GM21515 (cell line): ENCODE data around the gene DNAH8.

ENCODE experiments used
- ATAC-seq: cut with Tn5 transposase; IDR thresholded peaks from one replicate; pipeline ENCODE4 v1.9.1; 2021; ENCODE audit not compliant: unreplicated experiment

DNAH8 gene

GRCh38 chr6:38955861-38956260, 240.8 kb downstream of the DNAH8 start:
- ATAC-seq = no peak

GRCh38 chr6:38957426-38957825, 242.3 kb downstream of the DNAH8 start:
- no peak for ATAC-seq

- ATAC-seq = no peak
Measured at GRCh38 chr6:38959138-38959537, 244.0 kb downstream of the DNAH8 start.

GRCh38 chr6:38968702-38969149, 253.6 kb downstream of the DNAH8 start:
- ATAC-seq = no peak

DNA sequence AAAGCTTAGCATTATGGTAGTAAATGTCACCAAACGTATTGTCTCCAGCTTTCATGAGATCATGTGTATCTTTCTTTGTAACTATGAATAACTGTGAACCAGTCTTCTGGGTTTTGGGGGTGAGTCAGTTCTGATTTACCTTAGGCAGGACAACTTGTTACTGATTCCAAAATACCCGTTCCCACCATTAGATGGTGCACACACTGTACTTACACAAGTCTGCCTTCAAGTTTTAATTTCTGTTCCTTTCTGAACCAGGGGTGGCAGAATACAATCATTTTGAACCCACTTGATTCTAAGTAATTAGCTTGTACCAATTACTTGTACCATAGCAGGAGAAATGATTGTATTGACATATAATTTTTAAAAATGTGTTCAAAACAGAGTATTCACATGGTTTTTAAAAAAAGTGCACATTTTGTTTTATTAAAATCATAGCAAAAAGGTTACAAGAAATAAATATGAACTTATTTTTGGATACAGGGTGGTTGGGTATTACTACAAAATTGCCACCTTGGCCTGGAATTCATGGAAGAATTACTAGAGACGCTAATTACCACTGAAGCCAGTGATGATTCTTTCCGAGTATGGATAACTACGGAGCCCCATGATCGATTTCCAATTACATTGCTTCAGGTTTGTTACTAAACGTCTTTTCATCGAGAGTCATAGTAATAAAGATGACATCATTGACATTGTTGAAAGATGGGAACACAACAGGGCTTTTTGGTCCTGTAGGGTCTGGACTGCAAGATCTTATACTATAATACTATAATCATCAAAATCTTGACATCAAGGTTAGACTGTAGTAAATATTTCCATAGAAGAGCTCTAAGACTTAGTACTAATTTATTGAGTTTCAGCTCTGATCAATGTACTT, 258.3 kb downstream of the DNAH8 start:
- ATAC-seq = no peak

DNA sequence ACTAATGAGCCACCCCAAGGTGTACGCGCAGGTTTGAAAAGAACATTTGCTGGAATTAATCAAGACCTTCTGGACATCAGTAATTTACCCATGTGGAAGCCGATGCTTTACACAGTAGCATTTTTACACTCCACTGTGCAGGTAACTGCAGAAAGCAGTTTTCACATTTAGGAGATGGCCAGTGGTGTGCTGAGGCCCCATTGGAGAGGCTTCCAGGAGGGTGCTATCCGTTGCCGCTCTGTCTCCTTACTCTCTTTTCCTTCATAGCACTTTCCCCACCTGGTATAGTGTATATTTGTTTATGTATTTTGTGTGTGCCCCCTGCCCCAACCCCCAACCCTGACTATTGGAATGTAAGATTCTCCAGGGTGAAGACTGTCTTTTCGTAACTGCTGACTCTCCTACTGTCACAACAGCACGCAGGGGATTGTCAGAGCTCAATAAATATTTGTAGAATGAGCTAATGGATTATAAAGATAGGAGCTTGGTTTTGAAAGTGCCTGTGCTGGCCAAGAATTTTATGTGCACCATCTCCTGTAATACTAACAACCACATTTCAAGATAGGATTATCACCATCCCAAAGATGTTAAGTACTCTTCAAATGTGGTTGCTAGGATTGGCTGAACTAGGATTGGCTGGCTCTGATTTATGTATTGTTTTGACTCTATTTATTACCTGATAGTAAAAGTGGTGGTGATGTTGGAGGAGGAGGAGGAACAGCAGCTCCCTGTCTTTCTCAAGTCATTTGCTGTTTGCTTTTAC, 259.5 kb downstream of the DNAH8 start:
- no peak for ATAC-seq

- ATAC-seq = no peak
Measured at GRCh38 chr6:38975621-38976049, 260.5 kb downstream of the DNAH8 start.

DNA sequence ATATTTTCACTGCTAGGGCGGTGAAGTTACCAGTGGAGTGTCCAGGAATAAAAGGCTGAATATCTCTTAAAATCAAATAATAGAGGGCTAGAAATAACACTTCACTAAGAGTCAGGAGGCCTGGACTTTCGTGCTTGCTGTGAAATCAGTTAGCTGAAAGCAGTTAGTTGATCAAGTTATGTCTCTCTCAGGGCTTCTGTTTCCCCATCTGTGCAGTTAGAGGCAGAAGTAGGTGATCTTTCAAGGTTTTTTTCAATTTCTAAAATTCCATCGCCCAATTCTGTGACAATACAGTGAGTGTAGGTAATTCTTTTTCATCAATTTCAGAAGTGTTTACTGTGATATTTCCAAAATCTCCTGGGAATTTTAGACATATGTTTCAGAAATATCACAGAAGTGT, 260.9 kb downstream of the DNAH8 start:
- ATAC-seq = no peak

- ATAC-seq = no peak
Measured at GRCh38 chr6:38976801-38977500, 261.8 kb downstream of the DNAH8 start.

DNA sequence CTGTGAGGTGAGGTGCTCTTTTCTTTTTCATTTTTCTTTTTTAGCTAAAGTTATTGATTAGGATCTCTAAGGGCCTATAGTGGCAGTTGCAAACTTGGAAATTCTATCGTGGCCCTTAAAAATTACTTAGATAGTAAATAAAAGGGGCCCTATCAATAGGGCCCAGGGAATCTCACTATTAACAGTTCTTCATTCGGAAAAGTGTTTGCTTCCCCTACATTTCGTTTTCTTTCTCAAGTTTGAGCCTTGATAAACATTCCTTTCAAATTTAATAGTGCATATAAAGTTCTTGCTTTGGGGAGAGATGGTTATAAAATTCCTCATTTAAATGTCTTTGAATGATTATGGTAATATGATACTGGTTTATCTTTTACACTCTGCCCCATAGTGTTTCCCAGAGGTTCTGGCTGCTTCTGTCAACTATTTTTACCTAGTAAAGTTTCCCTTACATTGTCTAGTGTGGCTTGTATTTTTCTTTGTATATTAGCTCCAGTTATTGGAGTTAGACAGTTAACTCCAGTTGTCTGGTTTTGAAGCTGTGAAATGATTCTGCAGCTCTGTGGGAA, 263.1 kb downstream of the DNAH8 start:
- no peak for ATAC-seq

DNA sequence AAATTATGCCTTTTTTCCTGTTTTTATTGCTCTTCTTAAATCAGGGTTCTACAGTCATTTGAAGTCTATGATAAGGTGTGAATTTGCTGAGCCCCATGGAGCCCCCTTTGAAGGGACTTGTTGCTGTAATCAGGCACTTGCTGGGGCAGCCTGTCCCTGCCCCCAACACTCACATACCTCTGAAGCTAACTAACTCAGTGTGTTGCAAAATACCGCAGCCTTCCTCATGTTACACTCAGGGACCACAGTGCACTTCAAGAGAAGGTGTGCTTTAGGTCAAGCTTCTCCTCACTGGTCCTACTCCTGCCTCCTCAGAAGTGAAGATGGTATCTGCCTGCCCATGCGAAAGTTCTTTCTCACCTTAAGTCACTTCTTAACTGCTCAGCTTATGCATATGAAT, 267.4 kb downstream of the DNAH8 start:
- no peak for ATAC-seq

GRCh38 chr6:38984723-38985122, 269.6 kb downstream of the DNAH8 start:
- no peak for ATAC-seq

DNA sequence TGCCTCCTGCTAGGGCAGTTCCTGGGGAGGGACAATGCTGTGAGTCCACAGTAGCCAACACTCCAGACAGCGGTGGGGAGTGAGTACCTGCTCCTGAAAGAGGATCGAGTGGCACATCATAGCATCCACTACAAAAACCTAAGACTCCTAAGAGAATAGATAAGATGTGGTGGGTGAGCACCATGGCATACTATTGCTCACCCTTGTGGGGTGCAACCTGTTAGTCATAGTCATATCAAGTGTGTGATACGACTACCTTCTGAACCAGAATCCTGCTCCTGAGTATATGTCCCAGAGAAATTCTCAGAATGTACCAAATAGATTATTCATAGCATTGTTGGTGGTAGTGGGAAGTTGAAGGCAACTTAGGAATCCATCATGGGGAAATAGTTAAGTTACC, 270.7 kb downstream of the DNAH8 start:
- ATAC-seq = no peak

DNA sequence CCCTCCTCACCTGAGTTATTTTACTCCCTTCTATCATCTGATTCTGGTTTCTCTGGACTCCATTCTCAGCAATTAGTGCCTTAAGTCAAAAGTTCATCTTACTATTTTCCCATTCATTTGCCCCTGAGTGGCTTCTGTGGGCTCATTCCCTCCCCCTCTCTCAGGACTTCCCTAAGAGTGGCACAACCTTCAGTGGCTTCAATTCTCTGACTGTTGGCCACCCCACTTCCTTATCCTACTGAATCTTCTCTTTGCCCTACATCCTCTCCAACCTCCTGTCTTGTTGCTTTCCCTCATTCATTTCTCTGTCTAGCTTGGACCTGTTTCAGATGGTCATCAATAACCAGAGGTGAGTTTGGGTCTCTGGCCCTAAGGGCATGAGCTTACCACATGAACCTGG, 272.4 kb downstream of the DNAH8 start:
- no peak for ATAC-seq

DNA sequence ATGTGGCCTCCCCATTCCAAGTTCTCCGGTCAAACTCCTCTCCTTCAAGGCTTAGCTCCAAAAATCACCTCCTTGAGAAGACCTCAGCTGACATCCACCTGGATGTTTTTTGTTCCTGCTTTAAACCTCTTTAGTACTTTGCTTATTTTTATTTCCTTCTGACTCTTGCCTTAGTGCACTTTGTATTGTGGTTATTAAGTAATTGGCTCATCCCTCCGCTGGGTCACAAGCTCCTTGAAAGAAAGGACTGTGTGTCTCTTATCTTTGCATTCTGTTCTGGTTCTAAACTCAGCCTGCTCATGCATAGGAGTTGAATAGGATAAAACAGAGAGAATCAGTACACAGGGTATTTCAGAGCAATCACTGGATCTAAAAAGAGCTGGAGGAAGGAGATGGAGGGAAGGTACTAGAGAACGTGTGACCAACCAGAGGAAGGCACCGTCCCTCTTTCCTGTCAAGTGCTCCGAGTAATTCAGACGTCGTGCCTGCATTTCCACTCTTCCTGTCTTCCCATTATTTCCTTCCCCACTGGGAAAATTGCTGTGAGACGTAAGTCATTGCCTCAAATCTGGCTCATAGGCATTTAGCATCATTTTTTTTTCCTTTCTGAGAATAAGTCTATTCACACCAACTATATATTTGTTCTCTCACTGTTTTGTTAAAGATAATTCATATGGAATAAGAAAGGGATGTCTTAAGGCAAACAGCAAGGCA, 273.8 kb downstream of the DNAH8 start:
- no peak for ATAC-seq

- no peak for ATAC-seq
Measured at GRCh38 chr6:38990475-38990874, 275.4 kb downstream of the DNAH8 start.

DNA sequence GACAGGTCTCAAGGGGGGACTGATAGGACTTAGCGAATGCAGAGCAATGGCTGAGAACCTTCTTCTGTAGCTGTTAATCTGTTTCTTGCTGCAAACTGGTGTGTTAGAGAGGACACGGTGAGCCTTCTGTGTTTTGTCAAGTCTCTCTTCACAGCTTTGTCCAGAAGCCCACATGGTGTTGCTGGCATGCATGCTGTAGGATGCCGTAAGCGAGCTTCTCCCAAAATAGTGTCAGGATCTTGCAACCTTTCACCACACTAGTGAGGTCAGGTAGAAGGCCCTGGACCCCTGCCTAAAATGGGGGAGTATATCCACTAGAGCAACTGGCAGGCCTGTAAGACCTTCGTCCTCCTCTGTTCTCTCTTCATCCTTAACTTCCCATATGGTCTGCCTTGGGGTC, 281.6 kb downstream of the DNAH8 start:
- ATAC-seq = no peak

DNA sequence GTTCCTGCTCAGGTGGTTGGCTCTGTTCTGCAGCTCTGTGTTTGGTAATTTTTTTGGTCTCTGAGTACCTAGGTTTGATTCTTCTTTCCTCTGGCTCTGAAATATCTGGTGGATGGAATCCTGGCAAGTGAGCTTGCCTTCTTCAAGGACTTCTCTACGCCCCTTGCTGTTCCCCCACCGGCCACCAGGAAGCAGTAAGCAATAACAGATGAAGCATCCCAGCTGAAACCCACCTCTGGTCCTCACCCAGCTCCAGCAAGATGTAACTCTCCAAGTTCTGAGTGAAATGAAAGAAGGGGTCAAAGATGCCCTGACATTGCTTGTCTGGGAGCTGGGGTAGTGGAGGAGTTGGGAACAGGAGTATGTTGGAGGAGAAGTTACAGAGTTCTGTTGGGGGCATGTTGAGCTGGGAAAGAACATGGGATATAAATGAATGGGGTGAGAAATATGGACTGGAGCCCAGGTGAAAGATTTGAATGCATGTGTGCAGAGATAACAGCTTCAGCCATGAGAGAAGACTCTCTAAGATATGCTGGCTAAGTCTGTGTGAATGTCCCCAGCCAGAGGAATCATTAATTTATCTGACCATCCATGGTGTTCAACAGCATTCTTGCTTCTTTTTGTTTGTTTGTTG, 282.1 kb downstream of the DNAH8 start:
- ATAC-seq = no peak

GRCh38 chr6:39003072-39003471, 288.0 kb downstream of the DNAH8 start:
- ATAC-seq = no peak

- ATAC-seq = no peak
Measured at GRCh38 chr6:39003492-39003891, 288.4 kb downstream of the DNAH8 start.
